ENCODE results near the gene DYRK1A. TPM values are rescaled to one million over a fixed set of nuclear protein-coding genes. Genes with fewer than 3 reads are reported as not detected.

Gene DYRK1A
- total RNA-seq, 4 donors from 2014 or later: 76.5 to 105 (median 91.3) TPM

GRCh38 chr21:37370152-37371040, 3.8 kb downstream of the DYRK1A start:
- peaks cover 65% of the 10 kb centered on the region for H3K4me1 ChIP-seq
- 13% methylated on average over 8 of the region's 8 CpGs for whole genome bisulfite sequencing
- no peak for TF ChIP-seq POLR2A (IDR thresholded peaks at IDR 0.05)
- no peak for TF ChIP-seq CTCF (IDR thresholded peaks at IDR 0.05)
- no peak for TF ChIP-seq POLR2AphosphoS5 (IDR thresholded peaks at IDR 0.05)
- TF ChIP-seq EP300 (IDR thresholded peaks at IDR 0.05): no peak

GRCh38 chr21:37371041-37371397, 4.4 kb downstream of the DYRK1A start:
- Histone ChIP-seq H3K27me3 (no peaks in the 10 kb centered on the region), H3K36me3 (no peaks in the 10 kb centered on the region), H3K4me3 (peak overlapping the region; percentile 99), H3K4me1 (peaks cover 69% of the 10 kb centered on the region), H3K27ac (peak overlapping the region; percentile 34), H3K9me3 (no peaks in the 10 kb centered on the region)
- TF ChIP-seq POLR2AphosphoS5 (IDR thresholded peaks at IDR 0.05): no peak
- TF ChIP-seq CTCF (IDR thresholded peaks at IDR 0.05): no peak
- TF ChIP-seq POLR2A (IDR thresholded peaks at IDR 0.05): no peak
- TF ChIP-seq EP300 (IDR thresholded peaks at IDR 0.05): no peak
- WGBS: 52% methylated on average over 2 of the region's 2 CpGs
- DNase-seq (ENCODE audit: low spot score in 2 of 2): no peak

More at GRCh38 chr21:37370152-37371040, 3.8 kb downstream of the DYRK1A start:
- no peak for DNase-seq (ENCODE audit: low spot score in 2 of 2)
- H3K27ac ChIP-seq: peak overlapping the region; percentile 34
- no peaks in the 10 kb centered on the region for H3K36me3 ChIP-seq
- H3K9me3 ChIP-seq: no peaks in the 10 kb centered on the region
- H3K27me3 ChIP-seq: no peaks in the 10 kb centered on the region
- H3K4me3 ChIP-seq: peak overlapping the region; percentile 99

GRCh38 chr21:37372127-37372731, 5.7 kb downstream of the DYRK1A start:
- Histone ChIP-seq H3K27ac (no peak overlapping the region), H3K4me1 (peaks cover 78% of the 10 kb centered on the region), H3K9me3 (no peaks in the 10 kb centered on the region), H3K27me3 (no peaks in the 10 kb centered on the region), H3K36me3 (no peaks in the 10 kb centered on the region), H3K4me3 (no peak overlapping the region)
- 100% methylated on average over 3 of the region's 3 CpGs for WGBS
- DNase-seq (ENCODE audit: low spot score in 2 of 2): no peak
- TF ChIP-seq POLR2AphosphoS5 (IDR thresholded peaks at IDR 0.05): no peak
- TF ChIP-seq POLR2A (IDR thresholded peaks at IDR 0.05): no peak
- no peak for TF ChIP-seq CTCF (IDR thresholded peaks at IDR 0.05)

- Histone ChIP-seq H3K27me3 (no peaks in the 10 kb centered on the region), H3K36me3 (no peaks in the 10 kb centered on the region), H3K4me3 (no peak overlapping the region), H3K27ac (no peak overlapping the region), H3K9me3 (no peaks in the 10 kb centered on the region), H3K4me1 (peaks cover 82% of the 10 kb centered on the region)
- TF ChIP-seq POLR2A (IDR thresholded peaks at IDR 0.05): no peak
- no peak for TF ChIP-seq POLR2AphosphoS5 (IDR thresholded peaks at IDR 0.05)
- no peak for TF ChIP-seq CTCF (IDR thresholded peaks at IDR 0.05)
- 84% methylated on average over 3 of the region's 3 CpGs for WGBS
- no peak for DNase-seq (ENCODE audit: low spot score in 2 of 2)
Observed at GRCh38 chr21:37372951-37373350, 6.4 kb downstream of the DYRK1A start.

- Histone ChIP-seq H3K27me3 (no peaks in the 10 kb centered on the region), H3K4me1 (peaks cover 84% of the 10 kb centered on the region), H3K27ac (no peak overlapping the region), H3K4me3 (no peak overlapping the region), H3K9me3 (no peaks in the 10 kb centered on the region), H3K36me3 (no peaks in the 10 kb centered on the region)
- no peak for TF ChIP-seq EP300 (IDR thresholded peaks at IDR 0.05)
- TF ChIP-seq POLR2A (IDR thresholded peaks at IDR 0.05): no peak
- TF ChIP-seq CTCF (IDR thresholded peaks at IDR 0.05): no peak
- TF ChIP-seq POLR2AphosphoS5 (IDR thresholded peaks at IDR 0.05): no peak
- 74% methylated on average over 1 of the region's 1 CpG for WGBS
- no peak for DNase-seq (ENCODE audit: low spot score in 2 of 2)
Observed at GRCh38 chr21:37373539-37373938, 7.0 kb downstream of the DYRK1A start.

Data from suprapubic skin (tissue), 4 donors.